Lower leg skin (tissue), 4 donors: Measurements from ENCODE around the gene HECTD4. TPM values are rescaled to one million over a fixed set of nuclear protein-coding genes. Genes with fewer than 3 reads are reported as not detected.

ENCODE experiments used
- DNase-seq, 2 donors: peaks; one replicate each; pipeline ENCODE4 v3.0.0-alpha.2; 2019; ENCODE audit warnings: low spot score in 2 of 2
- H3K4me3 ChIP-seq: fragments of 200-600 bp; sonication (generic); 2 replicates; pipeline ENCODE4 v1.5.1; 2017; ENCODE audit warnings: mild to moderate bottlenecking, low read depth; ENCODE audit not compliant: poor library complexity, severe bottlenecking
- CTCF ChIP-seq, 3 donors: fragments of 450-650 bp; IDR thresholded peaks; one replicate each; pipeline ENCODE4 v1.5.1; 2016; ENCODE audit warnings: antibody characterized with exemption in 3 of 3, mild to moderate bottlenecking in 3 of 3, moderate library complexity in 2 of 3
- POLR2A ChIP-seq, 2 donors: fragments of 450-650 bp; IDR thresholded peaks; one replicate each; pipeline ENCODE4 v1.6.1; 2016 to 2017; ENCODE audit warnings: antibody characterized with exemption in 2 of 2, mild to moderate bottlenecking in 1 of 2, moderate library complexity in 1 of 2
- WGBS, 2 donors: methylation state at CpG; one replicate each; pipeline ENCODE4 v1.1.5; 2018; 5-methylcytosine and 5-hydroxymethylcytosine counted together
- intact Hi-C: fragments of 100-400 bp; cut with DNase I; formaldehyde crosslinking; loops from one replicate; pipeline ENCODE4 v1.15.0; 2023; ENCODE audit warnings: low total_unique reads
- total RNA-seq, 4 donors: library from RNA; depleted of rRNA; stranded (reverse); fragments of >200 nt; gene quantifications; one replicate each; pipeline ENCODE4 v1.1.0, GENCODE V29; 2016

Gene HECTD4
- total RNA-seq, 4 donors from 2014 or later = 33.2 to 70.6 (median 35.5) TPM

- peak in 1 of 2 donors; percentile 79 for TF ChIP-seq POLR2A (IDR thresholded peaks at IDR 0.05)
- no peak for TF ChIP-seq CTCF (IDR thresholded peaks at IDR 0.05)
- peak; percentile 97 to 100 for DNase-seq
- intact Hi-C loops = no loop called here
- 0% methylated on average over 33 to 36 of the region's 63 CpGs for WGBS, 2 donors
- peak within 1 kb of the TSS; percentile 80 for H3K4me3 ChIP-seq
Measured at GRCh38 chr12:112125250-112125999, 256.8 kb downstream of the HECTD4 start, which contains the start of gene TRAFD1. Gene TRAFD1, plus strand, starts transcription at chr12:112125560. Its CDS starts 4,963 bp downstream, at chr12:112130523.

GRCh38 chr12:112124918-112125249 lies 257.3 kb downstream of the HECTD4 start:
- DNase-seq = peak in 1 of 2 donors; percentile 8
- 0 to 6% methylated on average over 1 of the region's 1 CpG for WGBS, 2 donors
- intact Hi-C loops = no loop called here
- no peak overlapping the region for H3K4me3 ChIP-seq
- TF ChIP-seq POLR2A (IDR thresholded peaks at IDR 0.05) = no peak
- TF ChIP-seq CTCF (IDR thresholded peaks at IDR 0.05) = no peak

GRCh38 chr12:112122823-112123690 lies 259.2 kb downstream of the HECTD4 start:
- intact Hi-C loops = no loop called here
- TF ChIP-seq CTCF (IDR thresholded peaks at IDR 0.05) = no peak
- TF ChIP-seq POLR2A (IDR thresholded peaks at IDR 0.05) = no peak
- DNase-seq = peak in 1 of 2 donors; percentile 67
- H3K4me3 ChIP-seq = no peak overlapping the region
- WGBS, 2 donors = 43 to 46% methylated on average over 12 of the region's 12 CpGs

GRCh38 chr12:112121780-112122565 lies 260.3 kb downstream of the HECTD4 start:
- peak; percentile 56 to 93 for DNase-seq
- no peak overlapping the region for H3K4me3 ChIP-seq
- intact Hi-C loops = no loop called here
- TF ChIP-seq POLR2A (IDR thresholded peaks at IDR 0.05) = no peak
- TF ChIP-seq CTCF (IDR thresholded peaks at IDR 0.05) = no peak
- 38 to 48% methylated on average over 11 of the region's 11 CpGs for WGBS, 2 donors

- no peak for DNase-seq
- no peak overlapping the region for H3K4me3 ChIP-seq
- intact Hi-C loops = no loop called here
- 72 to 75% methylated on average over 8 of the region's 8 CpGs for WGBS, 2 donors
- no peak for TF ChIP-seq CTCF (IDR thresholded peaks at IDR 0.05)
Measured at GRCh38 chr12:112117685-112118084, 264.5 kb downstream of the HECTD4 start.
